K562 (cell line): Measurements from ENCODE around the gene FDPS. TPM values are rescaled to one million over a fixed set of nuclear protein-coding genes. Genes with fewer than 3 reads are reported as not detected.

Experiments used
- CEBPB ChIP-seq: fragments of 450-650 bp; IDR thresholded peaks from 2 replicates; pipeline ENCODE4 v1.6.1; 2016; ENCODE audit warnings: missing genetic modification characterization, missing compliant biosample characterization
- DPF2 ChIP-seq: fragments of 450-650 bp; IDR thresholded peaks from 2 replicates; pipeline ENCODE4 v1.6.1; 2016
- FOSL1 ChIP-seq: fragments of 200-800 bp; sonication (Bioruptor generic); conservative IDR thresholded peaks from 2 replicates; pipeline ENCODE4 v1.6.1; 2016; ENCODE audit warnings: missing genetic modification characterization, missing compliant biosample characterization
- FOXJ2 ChIP-seq: fragments of 200-800 bp; sonication (Bioruptor generic); IDR thresholded peaks from 2 replicates; pipeline ENCODE4 v1.6.1; 2016; ENCODE audit warnings: missing genetic modification characterization, missing compliant biosample characterization
- POLR2A ChIP-seq: fragments of 450-650 bp; conservative IDR thresholded peaks from 2 replicates; pipeline ENCODE4 v1.6.1; 2016
- ZNF12 ChIP-seq: sonication (generic); formaldehyde crosslinking; IDR thresholded peaks from 2 replicates; pipeline ENCODE4 v1.4.0; 2020; ENCODE audit warnings: mild to moderate bottlenecking, missing genetic modification reagents
- polyA plus RNA-seq, 8 experiments: library from polyadenylated mRNA; depleted of rRNA in 4 of 8; stranded (reverse) in 5 of 8; unstranded in 3 of 8; fragments of >200 nt; fragmentation: Nextera tagmentation in 2 of 8; fragmentation: Illumina TruSeq in 1 of 8; extraction: Ambion mirVana in 2 of 8; extraction: Trizol in 1 of 8; gene quantifications; 2 replicates each; pipeline versions ENCODE4 v1.2.1 to v1.2.3, GENCODE V29; 2011 to 2014; ENCODE audit warnings: inconsistent platforms in 1 of 8, missing spikeins in 1 of 8
- total RNA-seq, 7 experiments: library from RNA; depleted of rRNA in 6 of 7; stranded (reverse); fragments of >200 nt in 6 of 7; fragmentation: Illumina TruSeq in 2 of 7; extraction: Trizol in 2 of 7; gene quantifications; 2 replicates each; pipeline versions ENCODE4 v1.2.1 to v1.2.3, GENCODE V29; 2011 to 2021; ENCODE audit warnings: low replicate concordance in 1 of 7
- TF ChIP-seq, protein P1 (sequence below): sonication (generic); formaldehyde crosslinking; IDR thresholded peaks from 2 replicates; pipeline ENCODE4 v1.8.0; 2022; ENCODE audit warnings: mild to moderate bottlenecking, missing genetic modification reagents

The FDPS gene
- total and polyA plus RNA-seq, 9 of the 15 experiments (the other 6 are each of a cell fraction or from before 2014, with no cell fraction given) = 247 to 884 (median 360) TPM

DNA sequence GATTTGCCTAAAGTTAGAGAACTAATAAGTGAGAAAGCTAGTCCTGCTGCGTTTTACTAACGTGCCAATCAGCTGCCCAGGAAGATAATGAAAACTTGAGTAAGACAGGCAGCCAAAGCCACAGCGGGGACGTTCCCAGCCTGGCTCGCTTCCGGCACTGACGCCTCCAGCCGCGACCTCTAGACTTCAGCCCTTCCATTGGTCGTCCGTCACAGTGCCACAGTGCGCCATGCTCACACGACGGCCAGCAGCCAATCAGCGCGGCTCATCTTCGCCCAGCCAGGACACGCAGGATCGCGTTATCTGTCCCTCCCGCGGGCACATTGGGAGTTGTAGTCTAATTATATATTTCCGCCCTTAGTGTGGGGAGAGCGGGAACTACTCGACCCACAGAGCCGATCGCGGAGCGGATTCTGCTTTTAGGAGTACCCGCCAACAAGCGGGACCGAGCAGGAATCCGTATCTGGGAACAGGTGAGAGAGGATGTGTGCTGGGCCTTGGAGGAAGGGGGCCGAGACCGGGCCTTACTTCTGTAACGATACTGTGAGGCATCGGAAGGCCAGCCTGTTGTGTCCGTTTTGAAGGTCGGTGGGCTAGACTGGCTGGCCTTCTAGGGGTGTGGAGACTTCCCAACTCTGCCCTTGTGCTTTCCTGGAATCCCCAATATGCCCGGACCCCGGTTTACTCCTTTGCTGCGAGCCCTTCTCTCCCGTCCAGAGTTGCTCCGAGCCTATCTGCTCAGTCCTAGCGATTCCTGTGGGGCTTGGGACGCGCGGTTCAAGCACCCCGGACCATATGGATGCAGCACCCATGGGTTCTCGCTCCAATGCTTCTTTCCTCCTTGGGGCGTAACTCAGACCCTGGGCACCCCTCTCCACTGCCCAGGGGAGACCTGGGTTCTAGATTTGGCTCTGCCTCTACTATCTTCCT, at the start of gene FDPS (continued):
- peak; percentile 59 for TF ChIP-seq FOSL1 (tag)
- 0 out of 2 replicates have a peak, but pooled peaks have one; percentile 9 for TF ChIP-seq ZNF12
- peak; percentile 89 for TF ChIP-seq POLR2A
- TF ChIP-seq FOXJ2 (tag) = no peak
- TF ChIP-seq, protein P1, sequence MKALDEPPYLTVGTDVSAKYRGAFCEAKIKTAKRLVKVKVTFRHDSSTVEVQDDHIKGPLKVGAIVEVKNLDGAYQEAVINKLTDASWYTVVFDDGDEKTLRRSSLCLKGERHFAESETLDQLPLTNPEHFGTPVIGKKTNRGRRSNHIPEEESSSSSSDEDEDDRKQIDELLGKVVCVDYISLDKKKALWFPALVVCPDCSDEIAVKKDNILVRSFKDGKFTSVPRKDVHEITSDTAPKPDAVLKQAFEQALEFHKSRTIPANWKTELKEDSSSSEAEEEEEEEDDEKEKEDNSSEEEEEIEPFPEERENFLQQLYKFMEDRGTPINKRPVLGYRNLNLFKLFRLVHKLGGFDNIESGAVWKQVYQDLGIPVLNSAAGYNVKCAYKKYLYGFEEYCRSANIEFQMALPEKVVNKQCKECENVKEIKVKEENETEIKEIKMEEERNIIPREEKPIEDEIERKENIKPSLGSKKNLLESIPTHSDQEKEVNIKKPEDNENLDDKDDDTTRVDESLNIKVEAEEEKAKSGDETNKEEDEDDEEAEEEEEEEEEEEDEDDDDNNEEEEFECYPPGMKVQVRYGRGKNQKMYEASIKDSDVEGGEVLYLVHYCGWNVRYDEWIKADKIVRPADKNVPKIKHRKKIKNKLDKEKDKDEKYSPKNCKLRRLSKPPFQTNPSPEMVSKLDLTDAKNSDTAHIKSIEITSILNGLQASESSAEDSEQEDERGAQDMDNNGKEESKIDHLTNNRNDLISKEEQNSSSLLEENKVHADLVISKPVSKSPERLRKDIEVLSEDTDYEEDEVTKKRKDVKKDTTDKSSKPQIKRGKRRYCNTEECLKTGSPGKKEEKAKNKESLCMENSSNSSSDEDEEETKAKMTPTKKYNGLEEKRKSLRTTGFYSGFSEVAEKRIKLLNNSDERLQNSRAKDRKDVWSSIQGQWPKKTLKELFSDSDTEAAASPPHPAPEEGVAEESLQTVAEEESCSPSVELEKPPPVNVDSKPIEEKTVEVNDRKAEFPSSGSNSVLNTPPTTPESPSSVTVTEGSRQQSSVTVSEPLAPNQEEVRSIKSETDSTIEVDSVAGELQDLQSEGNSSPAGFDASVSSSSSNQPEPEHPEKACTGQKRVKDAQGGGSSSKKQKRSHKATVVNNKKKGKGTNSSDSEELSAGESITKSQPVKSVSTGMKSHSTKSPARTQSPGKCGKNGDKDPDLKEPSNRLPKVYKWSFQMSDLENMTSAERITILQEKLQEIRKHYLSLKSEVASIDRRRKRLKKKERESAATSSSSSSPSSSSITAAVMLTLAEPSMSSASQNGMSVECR = peak; percentile 89
- TF ChIP-seq DPF2 = peak; percentile 76; the same call in 1 of the 2 replicates
- TF ChIP-seq CEBPB (tag) = 0 out of 2 replicates have a peak, but pooled peaks have one; percentile 43
